Measurements from ENCODE around the gene ABCA2.

ABCA2 gene

DNA sequence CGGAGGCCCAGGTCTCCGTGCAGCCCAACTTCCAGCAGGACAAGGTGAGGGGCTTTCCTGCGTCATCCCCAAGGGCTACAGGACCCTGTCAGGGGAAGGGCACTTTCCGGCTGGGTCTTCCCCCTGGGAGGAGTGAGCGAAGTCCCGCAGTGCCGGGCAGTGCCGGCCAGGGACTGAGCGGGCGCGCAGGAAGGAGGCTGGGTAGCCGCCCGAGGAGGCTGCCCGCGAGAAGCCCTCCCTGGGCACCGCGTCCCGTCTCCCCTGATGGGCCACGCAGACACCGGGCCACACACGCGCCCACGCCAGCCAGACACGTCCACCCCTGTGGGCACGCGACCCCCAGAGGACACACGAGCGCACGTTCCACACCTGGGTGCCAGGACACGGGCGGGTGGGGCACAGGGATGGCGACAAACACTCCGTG lies 50.4 kb downstream of the ABCA2 start:
- DNase-seq: no peak

DNA sequence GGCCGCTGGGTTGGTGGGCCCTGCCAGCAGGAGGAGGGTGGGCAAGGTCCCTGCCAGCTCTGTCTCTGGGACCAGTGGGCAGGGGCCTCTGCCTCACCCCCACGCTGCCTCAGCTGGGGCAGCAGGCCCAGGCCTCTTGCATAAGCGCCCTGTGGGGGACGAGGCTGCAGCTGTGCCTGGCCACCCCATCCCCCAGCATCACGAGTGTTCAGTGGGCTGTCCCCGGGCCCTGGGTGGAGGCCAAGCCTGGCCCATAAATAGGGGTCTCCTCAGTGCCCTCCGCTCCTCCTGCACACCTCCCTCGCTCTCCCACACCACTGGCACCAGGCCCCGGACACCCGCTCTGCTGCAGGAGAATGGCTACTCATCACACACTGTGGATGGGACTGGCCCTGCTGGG lies 50.8 kb downstream of the ABCA2 start, which contains the start of gene PTGDS:
PTGDS (plus strand) TSS at position 282 of the 400 bp plus-strand sequence; CDS start at position 357, 75 bp downstream.
- no peak for DNase-seq

DNA sequence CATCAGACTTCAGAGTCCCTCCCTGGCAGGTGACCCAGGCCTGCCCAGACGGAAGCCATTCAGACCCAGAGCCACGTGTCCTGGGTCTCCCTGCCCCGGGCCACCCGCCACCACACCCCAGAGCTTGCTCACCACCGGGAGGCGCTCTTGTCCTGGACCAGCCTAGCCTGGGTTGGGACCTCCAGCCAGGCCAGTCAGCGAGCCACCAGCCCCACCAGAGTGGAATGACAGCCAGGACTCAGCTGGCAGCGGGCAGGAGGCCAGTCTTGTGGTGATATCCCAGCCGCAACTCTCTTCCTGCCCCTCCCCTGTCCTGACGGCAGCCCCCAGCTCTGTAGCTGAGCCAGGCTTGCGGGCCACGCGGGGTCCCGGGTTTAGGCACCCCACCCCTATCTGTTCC lies 52.4 kb downstream of the ABCA2 start:
- DNase-seq: peak; percentile 43

DNA sequence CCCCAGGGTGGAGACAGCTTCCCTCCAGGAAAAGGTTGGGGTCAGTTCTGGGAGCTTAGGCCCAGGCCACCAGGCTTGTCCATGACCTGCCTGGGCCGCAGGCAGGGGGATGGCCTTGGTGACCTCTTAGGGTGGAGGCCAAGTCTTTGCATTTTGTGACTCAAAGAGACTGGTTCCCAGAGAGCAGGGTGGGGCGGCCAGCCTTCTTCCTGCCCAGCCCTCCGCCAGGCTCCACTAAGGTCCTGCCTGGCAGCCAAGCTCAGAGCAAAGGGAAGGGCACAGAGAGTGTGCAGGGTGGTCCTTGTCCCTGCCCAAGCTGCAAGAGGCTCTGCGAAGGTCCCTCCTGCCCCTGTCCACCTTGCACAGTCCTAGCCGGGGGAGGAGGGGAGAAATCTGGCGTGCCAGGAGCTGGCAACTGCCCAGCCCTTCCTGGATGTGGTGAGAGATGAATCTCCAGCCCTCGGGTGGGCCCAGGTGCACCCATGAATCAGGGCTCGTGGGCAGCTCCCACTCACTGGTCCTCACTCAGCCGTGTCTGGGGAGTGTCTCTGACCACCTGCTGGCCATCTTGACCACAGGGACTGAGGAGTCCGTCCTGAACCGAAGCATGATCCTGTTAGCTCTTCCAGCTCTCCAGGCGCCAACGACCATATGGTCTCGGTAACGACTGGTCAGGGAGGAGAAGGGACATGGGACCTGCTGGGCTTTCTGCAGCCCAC lies 53.1 kb downstream of the ABCA2 start:
- DNase-seq: no peak

DNA sequence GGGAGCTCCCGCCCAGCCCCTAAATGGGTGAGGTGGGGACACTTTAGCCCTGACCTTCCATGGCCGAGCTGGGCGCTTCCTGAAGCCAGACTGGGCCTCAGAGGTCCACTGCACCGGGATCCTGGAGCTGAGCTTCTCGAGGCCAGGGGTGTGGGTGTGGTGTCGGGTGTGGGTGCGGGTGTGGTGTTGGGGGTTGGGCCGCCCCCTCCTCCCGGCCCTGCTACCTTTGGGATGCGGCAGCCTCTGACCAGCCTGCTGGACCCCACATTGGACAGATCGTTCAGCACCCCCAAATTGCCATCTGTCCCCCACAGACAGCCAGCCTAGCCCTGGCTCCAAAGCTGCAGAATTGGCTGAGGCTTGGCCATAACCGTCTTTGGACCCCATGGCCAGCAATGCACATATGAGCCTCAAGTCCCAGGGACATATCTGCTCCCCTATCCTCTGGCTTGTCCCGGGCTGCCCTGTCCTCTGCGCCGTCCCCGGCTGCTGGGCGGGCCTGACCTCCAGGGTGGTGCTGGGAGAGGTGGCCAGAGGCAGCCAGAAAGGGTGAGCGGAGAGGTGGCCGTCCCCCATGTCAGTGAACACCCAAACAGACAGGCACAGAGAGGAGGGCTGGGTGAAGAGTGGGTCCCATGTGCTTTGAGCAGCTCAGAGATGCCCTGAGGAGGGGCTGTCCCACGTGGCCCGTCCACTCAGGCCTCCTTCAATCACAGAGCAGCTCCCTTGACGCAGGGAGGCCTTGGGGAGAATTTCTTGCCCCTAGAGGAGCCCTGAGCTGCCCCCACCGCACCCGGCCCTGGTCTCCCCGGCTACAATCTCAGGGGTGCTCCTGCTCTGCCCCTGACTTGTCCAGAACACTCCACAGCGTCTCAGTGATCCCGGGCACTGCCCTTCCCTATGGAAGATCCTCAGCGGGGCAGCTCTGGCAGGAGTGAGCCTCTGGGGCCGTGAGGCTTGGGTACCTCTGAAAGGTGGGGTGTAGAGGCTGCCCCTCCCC lies 54.1 kb downstream of the ABCA2 start:
- DNase-seq: no peak

DNA sequence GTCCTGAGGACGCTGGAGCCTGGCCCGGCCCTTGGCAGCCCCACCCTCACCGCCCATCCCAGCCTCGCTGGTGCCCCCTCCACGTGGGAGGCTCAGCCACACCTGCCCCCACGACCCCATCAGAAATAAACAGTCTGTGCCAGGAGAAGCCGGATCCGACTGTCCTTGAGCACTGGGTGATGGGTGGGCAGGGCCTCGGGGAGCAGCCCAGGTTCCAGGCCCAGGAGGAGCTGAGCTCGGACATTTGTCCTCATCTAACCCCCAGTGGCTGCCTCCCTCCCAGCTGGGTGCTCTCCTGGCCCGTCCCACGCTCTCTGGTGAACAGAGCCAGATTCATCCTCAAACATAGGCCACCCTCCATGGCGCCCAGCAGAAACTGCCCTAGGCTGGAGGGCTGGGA lies 55.3 kb downstream of the ABCA2 start:
- no peak for DNase-seq

DNA sequence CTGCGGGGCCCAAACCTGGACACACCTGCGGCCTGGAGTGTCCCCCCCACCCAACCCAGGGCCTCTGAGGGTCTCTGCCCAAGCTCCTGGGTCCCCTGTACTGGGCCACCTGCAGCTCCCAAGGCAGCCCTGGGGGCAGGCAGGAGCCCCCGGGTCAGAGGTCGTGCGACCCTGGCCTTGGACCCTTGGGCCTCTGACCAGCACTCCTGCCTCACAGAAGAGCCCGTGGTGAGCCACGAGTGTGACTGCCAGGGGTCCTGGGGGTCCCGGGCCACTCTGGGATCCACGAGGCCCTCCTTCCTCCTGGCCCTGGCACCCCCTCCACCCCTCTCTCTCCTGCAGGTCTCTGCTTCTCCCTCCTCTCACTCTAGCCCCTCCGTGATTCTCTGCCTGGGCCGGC lies 55.7 kb downstream of the ABCA2 start:
- DNase-seq: no peak

DNA sequence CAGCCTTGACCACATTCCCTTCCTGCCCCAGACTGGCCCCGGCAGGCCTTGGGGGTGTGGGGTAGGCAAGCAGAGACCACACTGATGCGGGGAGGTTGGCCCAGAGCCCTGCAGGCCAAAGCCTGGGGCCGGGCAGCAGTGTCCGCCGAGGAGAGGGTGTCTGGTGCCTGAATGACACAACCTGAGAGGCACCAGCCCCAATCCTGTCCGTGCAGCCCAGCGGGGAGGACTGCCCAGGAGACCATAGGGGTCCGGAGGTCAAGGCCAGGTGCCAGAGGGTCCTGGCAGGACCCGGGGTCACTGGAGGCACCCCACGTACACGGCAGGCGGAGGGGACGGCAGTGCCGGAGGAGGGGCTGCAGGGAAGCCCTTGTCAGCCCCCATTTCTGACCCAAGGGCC lies 56.3 kb downstream of the ABCA2 start:
- no peak for DNase-seq

DNA sequence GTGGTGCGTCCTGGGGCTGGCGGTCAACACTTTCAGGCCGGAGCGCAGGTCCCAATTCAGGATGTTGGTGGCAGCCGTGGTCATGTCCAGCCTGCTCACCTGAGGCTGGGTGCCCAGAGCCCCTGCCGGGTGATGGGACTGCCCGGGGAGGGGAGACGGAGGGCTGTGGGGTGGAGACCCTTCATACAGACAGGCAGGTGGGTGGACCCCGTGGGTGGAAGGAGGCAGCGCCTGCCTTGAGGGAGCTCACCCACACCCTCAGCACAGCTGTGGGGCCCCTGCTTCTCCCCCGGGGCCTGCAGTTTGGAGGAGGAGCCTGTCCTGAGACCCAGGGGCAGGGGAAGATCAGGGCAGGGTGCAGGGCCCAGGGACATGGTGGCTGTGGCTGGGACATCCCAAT lies 57.7 kb downstream of the ABCA2 start:
- DNase-seq: no peak

DNA sequence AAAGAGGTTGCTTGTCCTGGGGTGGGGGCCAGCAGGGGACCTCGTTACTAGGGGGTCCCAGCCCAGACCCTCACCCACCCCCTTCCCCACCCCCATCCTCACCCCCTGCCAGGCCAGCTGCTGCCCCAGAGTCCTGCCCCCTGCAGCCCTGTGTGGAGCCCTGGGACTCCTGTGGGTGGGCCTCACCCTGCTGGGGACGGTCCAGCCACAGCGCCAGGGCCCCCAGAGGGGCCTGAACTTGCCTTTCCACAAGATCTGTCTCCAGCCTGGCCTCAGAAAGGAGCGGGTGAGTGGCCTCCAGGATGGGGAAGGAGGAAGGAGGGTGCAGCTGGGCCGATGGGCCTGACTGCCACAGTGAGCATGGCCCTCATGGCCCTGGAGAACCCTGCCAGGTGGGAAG lies 58.3 kb downstream of the ABCA2 start:
- no peak for DNase-seq

DNA sequence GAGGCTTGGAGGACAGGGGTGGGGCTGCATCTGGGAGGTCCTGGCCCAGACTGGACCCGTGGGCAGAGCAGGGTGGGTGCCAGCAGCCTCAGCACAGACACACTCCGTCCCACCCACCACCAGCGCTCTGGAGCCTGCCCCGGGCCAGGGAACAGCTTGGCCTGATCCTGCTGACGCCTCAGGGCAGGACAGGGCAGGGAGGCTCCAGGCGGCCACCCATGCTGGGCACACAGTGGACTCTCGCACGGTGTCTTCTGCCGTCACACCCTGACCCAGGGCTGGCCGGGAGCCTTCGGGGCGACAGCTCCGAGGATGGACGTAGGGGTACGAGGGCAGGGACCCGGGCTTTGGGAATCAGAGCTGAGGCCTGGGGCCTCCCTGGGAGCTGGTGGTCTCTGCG lies 58.9 kb downstream of the ABCA2 start:
- DNase-seq: no peak

DNA sequence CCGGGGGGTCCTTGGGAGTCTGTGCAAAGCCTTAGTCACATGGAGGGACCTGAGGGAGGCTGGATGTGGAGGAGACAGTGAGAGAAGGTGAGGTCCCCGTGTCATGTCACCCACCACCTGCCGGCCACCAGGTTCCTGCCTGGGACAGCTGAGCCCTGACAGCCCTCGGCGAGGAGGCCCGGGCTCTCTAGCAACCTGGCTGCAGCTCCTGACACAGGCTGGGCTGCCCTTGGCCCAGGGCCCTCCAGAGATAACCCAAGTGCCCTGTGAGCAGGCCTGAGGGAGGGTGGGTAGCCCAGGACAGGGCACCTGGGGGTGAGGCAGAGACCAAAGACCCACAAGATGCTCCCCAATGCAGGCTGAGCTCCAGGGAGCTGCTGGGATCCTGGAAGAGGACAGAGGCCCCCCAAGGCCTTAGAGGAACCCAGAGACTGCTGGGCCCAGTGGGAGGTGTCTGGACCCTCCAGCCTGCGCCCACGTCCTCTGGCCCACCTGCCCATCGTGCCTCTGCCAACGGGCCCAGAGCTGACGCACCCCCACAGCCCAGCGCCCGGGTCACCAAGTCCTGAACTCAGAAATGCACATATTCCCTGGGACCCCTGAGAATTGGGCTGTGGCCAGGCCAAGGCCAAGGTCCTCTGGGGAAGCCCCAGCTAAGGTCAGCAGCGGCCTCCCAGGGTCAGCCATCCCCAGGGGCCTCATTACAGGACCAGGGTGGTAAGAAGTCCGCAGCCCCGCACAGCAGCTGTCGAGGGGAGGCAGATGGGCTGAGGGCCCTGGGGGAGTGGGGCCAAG lies 59.5 kb downstream of the ABCA2 start:
- DNase-seq: no peak

DNA sequence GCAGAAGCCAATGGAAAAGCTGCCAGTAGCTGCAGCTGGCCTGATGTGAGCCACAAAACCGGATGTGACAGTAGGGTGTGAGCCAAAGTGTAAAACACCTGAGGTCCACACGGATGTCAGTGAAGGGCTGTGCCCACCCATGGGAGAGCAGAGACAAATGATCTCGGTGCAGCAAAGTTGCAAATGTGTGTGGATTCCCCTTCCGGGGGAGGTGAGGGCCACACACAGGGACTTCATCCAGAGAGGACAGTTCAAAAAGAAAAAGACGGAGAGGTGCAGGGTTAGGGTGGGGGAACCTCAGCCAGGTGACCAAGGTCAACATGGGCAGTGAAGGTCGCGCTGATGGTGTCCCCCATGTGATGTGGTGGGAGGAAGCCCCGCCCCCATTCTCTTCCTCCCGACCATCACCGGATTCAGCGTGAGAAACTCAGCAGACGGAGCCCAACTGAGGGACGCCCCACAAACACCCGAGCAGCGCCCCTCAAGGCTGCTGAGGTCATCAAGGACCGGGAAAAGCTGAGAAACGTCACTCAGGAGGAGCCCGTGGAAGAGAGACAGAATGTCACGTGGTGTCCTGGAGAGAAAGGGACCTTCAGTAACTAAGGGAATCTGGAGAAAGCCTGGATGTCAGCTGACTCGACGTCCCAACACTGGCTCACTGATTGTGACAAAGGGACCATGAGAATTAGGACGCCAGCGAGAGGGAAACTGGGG lies 62.1 kb downstream of the ABCA2 start:
- peak; percentile 72 for DNase-seq

DNA sequence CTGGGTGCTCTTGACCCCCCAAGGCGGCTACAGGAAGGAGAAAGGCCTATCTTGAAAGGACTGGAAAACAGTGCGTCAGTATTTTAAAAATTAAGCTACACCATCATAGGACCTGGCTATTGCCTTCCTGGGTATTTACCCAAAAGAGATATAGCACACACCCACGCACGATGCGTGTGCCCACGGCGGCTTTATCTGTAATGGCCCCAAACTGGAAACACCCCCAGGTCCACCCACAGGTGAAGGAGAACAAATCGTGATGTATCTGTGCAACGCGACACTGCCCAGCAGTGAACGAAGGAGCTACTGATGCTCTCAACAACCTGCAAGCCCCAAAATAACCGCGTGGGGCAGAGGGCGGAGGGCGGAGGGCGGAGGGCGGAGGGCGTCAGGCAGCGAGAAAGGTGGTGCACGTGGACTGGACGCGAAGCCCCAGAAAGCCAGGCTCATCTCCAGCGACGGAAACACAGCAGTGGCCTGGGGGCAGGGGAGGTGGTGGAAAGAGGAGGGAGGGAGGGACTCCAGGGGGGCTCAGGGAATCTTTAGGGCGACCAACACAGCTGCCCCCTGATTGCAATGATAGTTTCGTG lies 63.1 kb downstream of the ABCA2 start:
- DNase-seq: no peak

DNA sequence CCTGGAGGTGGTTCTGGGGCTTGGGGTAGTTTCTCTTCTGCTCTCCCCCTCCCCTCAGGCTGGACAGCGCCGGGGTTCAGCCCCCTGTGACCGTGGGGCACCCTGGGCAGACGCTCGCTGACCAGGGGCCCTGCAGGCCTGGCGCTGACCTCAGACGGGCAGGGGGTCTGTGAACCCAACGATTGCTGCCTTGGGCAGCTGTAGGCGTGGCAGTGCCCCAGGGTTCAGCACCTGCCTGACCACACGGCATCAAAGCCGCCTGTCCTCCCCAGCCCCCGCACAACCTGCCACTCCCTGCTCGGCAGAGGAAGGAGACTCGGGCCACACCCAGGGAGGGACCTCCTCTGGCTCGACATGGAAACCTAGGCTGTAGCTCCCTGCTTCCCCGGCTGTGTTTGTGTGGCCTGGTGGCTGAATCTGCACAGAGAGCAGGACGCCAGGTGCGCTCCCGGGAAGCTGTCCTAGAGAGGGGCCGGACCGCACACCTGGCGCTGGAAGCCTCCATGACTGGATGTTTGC lies 63.8 kb downstream of the ABCA2 start:
- no peak for DNase-seq

DNA sequence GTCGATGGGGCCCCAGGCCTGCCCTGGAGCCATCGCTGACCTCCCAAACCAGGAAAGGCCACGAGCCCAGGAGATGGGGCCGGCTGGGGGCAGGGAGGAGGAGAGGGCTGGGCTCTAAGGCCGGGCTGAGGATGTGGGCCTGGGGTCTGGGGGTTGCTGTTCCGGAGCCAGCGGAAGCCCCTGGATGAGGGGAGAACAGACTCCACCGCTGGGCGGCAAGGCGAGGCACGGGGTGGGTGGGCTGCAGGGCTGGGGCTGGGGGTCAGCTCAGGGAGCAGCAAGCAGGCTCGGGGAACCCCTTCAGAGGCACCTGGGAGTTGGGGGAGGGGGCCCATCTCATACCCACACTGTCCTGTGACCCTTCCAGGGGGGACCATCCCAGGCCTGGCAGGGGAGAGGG lies 64.3 kb downstream of the ABCA2 start:
- DNase-seq: no peak

DNA sequence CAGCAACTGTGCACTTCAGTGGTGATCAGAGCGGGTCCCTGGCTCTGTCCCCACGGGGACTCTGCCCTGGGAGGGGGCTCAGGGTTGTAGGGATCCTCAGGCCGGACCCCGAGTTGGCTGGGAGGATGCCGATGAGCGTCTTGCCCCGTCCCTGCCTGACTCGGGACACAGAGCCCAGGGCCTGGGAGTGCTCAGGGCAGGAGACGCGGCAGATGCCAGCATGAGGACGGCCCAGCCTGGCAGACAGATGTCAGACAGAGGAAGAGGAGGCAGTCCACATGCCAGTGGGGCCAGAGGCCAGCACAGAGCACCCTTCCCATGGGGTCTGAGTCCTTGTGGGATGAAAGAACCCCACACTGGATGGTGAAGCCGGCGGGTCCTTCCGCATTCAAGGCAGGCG lies 64.7 kb downstream of the ABCA2 start:
- DNase-seq: no peak

DNA sequence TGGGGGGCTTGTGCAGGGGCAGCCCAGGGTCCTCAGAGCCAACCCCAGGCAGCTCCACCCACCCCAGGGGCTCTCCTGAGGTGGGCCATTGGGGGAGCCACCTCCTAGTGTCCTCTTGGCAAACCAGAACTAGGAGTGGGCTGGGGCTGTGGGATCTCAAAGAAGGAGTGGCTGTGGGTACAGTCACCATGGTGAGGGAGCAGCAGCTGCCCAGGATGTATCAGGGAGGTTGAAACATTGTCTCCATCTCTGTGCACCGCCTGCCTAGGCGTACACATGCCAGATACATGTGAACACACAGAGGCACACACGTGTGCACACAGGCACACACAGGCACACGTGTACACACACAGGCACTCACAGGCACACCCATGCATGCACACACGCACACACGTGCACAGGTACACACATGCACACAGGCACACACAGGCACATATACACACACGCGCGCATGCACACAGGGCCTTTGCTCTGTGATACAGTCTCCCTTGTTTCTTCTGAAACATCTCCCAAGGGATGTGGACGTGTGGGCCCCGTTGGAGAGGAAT lies 65.3 kb downstream of the ABCA2 start:
- no peak for DNase-seq

DNA sequence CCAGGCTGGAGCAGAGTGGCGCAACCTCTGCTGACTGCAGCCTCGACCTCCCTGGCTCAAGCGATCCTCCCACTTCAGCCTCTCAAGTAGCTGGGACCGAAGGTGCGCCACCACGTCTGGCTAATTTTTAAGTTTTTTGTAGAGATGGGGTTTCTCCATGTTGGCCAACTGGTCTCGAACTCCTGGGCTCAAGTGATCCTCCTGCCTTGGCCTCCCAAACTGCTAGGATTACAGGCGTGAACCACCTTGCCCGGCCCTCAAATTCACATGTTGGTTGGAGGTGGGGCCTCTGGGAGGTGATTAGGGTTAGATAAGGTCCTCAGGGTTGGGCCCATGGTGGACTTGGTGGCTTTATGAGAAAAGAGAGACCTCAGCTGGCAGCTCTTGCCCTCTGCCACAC lies 65.9 kb downstream of the ABCA2 start:
- DNase-seq: no peak

DNA sequence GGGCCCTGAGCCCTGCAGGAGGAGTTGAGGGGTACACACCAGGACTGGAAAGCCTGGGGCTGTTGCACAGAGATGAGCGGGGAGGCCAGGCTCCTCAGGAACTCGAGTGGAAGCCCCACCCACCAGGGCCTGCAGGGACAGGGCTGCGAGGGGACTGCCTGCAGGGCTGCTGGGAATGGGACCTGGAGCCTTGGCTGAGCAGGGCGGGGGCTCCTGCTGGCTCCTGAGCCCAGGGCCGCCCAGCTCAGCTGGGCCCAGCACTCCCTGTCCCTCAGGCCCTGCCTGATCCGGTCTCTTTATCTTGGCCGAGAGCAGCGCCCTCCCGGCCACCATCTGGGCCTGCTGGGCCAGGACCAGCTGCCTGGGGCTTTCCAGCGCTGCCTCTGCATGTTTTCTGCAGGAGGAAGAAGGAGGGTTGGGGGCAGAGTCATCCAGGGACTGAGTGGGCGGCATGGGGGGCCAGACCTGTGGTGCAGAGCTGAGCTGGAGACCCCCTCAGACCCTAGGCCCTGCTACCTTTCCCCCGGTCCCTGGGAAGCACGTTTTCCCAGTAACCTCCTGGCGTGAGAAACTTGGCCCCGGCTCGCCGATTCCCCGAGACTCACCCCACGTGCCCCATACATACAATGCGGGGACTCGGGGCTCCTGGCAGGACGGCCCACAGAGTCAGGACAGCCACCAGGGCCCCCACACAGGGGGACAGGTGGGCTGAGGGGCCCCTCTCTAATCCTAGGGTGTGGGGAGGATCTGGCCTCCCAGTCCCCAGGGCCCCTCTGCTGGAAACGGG lies 66.6 kb downstream of the ABCA2 start:
- DNase-seq: no peak

DNA sequence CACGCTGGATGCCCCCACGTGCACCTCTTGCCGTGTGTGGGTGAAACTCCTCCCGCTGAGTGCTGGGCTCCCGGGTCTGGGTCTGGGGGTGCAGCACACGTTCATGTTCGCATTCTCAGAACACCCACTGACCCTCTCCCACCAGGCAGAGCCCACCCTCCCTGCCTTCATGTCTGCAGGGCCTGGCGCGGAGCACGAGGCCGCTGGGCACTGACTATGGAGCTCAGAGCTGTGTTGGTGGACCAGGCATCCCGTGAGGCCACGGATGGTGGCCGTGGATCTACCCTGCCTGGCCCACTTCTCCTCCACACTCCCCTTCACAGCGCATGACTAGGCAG lies 67.1 kb downstream of the ABCA2 start:
- no peak for DNase-seq

All from CD4-positive, alpha-beta T cell treated with Interleukin-12 subunit alpha and Interleukin-12 subunit beta, for 1 hour (primary cell).